ENCODE data around the gene CIAO1. TPM values are rescaled to one million over a fixed set of nuclear protein-coding genes. Genes with fewer than 3 reads are reported as not detected.
"Not testable (repeated sequence)": the region's sequence is repeated elsewhere in the genome, so short reads cannot be mapped to it uniquely, and the experiment has no call there.

Gene CIAO1
- total and polyA plus RNA-seq, 2 of the 8 experiments (the other 6 are each of a cell fraction or from before 2014, with no cell fraction given), result 63.7 to 99.2 TPM

GRCh38 chr2:96257744-96258143 lies 8.3 kb upstream of the CIAO1 start:
- H3K56ac ChIP-seq (replicated peaks; ENCODE audit: insufficient read length, low read depth, low read length); H3K27me3 ChIP-seq (replicated peaks in 1 of 4; ENCODE audit: control insufficient read depth in 3 of 4, extremely low read depth in 1 of 4, insufficient read depth in 3 of 4, low read length in 3 of 4); H4K5ac ChIP-seq (ENCODE audit: insufficient read length, low read depth, low read length); H3K18ac ChIP-seq (ENCODE audit: extremely low read depth, low read length); H2AFZ ChIP-seq (ENCODE audit: low read length); DNase-seq (ENCODE audit: low read depth in 1 of 2, low spot score in 2 of 2); H4K20me1 ChIP-seq (replicated peaks in 1 of 2; ENCODE audit: control insufficient read depth in 1 of 2, insufficient read depth in 2 of 2, low read length in 2 of 2); H3K4me2 ChIP-seq (ENCODE audit: insufficient read depth in 1 of 2, low read depth in 2 of 2, low read length in 2 of 2); H3K4ac ChIP-seq (replicated peaks; ENCODE audit: insufficient read length, low read depth, low read length); H3K4me1 ChIP-seq (replicated peaks in 1 of 4; ENCODE audit: control insufficient read depth in 3 of 4, insufficient read depth in 4 of 4, low read length in 3 of 4); H3K14ac ChIP-seq (ENCODE audit: insufficient read length); FAIRE-seq; H4K8ac ChIP-seq (ENCODE audit: extremely low read depth, insufficient read depth, low read length); H3K23me2 ChIP-seq (ENCODE audit: low read depth, low read length); H4K91ac ChIP-seq (replicated peaks; ENCODE audit: insufficient read length, low read length); H2BK15ac ChIP-seq (ENCODE audit: low read length); H3K27ac ChIP-seq (ENCODE audit: low read depth, low read length); H3K23ac ChIP-seq (ENCODE audit: insufficient read length); H2BK20ac ChIP-seq (ENCODE audit: low read length); H2BK5ac ChIP-seq (ENCODE audit: low read depth, low read length); H3K9me3 ChIP-seq (ENCODE audit: insufficient read depth in 2 of 2, low read depth in 1 of 2, low read length in 1 of 2); H3K4me3 ChIP-seq (ENCODE audit: extremely low read depth in 1 of 4, insufficient read depth in 2 of 4, low read depth in 3 of 4, low read length in 4 of 4); H2BK12ac ChIP-seq (ENCODE audit: low read depth, low read length); H2AK5ac ChIP-seq (ENCODE audit: low read depth, low read length); H2BK120ac ChIP-seq (replicated peaks; ENCODE audit: low read depth, low read length); H3K9ac ChIP-seq (replicated peaks in 1 of 4; ENCODE audit: extremely low read depth in 1 of 4, low read depth in 3 of 4, low read length in 3 of 4): not testable (repeated sequence)
- H3K79me2 ChIP-seq (ENCODE audit: control insufficient read depth in 1 of 2, insufficient read depth in 2 of 2, low read length in 2 of 2), result peaks cover 0 to 12% of the 10 kb centered on the region in 2 experiments; a peak in 2 of 4 replicates
- peaks cover 3 to 11% (median 5%) of the 10 kb centered on the region in 4 experiments; a peak in 3 of 8 replicates for H3K36me3 ChIP-seq (ENCODE audit: control insufficient read depth in 2 of 4, insufficient read depth in 4 of 4, low read length in 3 of 4)
- 80% methylated on average over 3 of the region's 3 CpGs; no CpG with 5 or more reads in 1 of the 2 experiments for WGBS, 2 experiments (ENCODE audit: extremely low coverage in 1 of 2, insufficient coverage in 1 of 2, insufficient read length in 1 of 2, insufficient replicate concordance in 2 of 2, low coverage in 1 of 2, low lambda C conversion rate in 2 of 2, missing lambda C conversion rate in 1 of 2)
- ChIA-PET POLR2A (ENCODE audit: partially characterized antibody) (interaction anchor here (1.0 kb wide), 1 partner anchor 49 kb away, joined by 3 read pairs; the partner anchor contains the start of gene STARD7), CTCF (ENCODE audit: partially characterized antibody) (interaction anchor here (1.0 kb wide), 1 partner anchor 119 kb away, joined by 3 read pairs; no protein-coding TSS in a partner anchor)
- peaks cover 19% of the 10 kb centered on the region for H3K79me1 ChIP-seq (ENCODE audit: low read depth, low read length)

Data from H1 (cell line).